CD14-positive monocyte (primary cell): ENCODE data around the gene COA5. TPM values are rescaled to one million over a fixed set of nuclear protein-coding genes. Genes with fewer than 3 reads are reported as not detected.

Source experiments
- DNase-seq, 3 donors: peaks; one replicate each; pipeline ENCODE4 v3.0.0-alpha.2; 2011 to 2022
- H2AFZ ChIP-seq: 2 replicates; pipeline ENCODE4 v1.6.0; 2012; ENCODE audit warnings: mild to moderate bottlenecking, low read depth, low read length, inconsistent platforms; ENCODE audit not compliant: insufficient read depth, poor library complexity, severe bottlenecking
- H3K27ac ChIP-seq, 2 donors: 1 replicate in 1 of 2; 2 replicates in 1 of 2; pipeline ENCODE4 v1.5.1; 2012 to 2013; ENCODE audit warnings: low read length in 2 of 2, control low read depth in 1 of 2, inconsistent platforms in 1 of 2, low read depth in 1 of 2, mild to moderate bottlenecking in 1 of 2
- H3K27me3 ChIP-seq, 2 donors: one replicate each; pipeline versions ENCODE4 v1.6.0 to v1.6.1; 2011 to 2013; ENCODE audit warnings: low read length in 2 of 2; ENCODE audit not compliant: control insufficient read depth in 2 of 2, insufficient read depth in 2 of 2
- H3K36me3 ChIP-seq, 2 donors: replicated peaks in 1 of 2; 1 replicate in 1 of 2; 2 replicates in 1 of 2; pipeline versions ENCODE4 v1.5.1 to v1.6.1; 2012 to 2013; ENCODE audit warnings: low read length in 2 of 2, control low read depth in 1 of 2, inconsistent platforms in 1 of 2, mild to moderate bottlenecking in 1 of 2; ENCODE audit not compliant: insufficient read depth in 2 of 2, control insufficient read depth in 1 of 2
- H3K4me1 ChIP-seq, 2 donors: 1 replicate in 1 of 2; 2 replicates in 1 of 2; pipeline versions ENCODE4 v1.5.1 to v1.6.1; 2012 to 2013; ENCODE audit warnings: low read length in 2 of 2, control low read depth in 1 of 2, inconsistent platforms in 1 of 2, mild to moderate bottlenecking in 1 of 2, moderate library complexity in 1 of 2; ENCODE audit not compliant: insufficient read depth in 2 of 2, control insufficient read depth in 1 of 2
- H3K4me2 ChIP-seq: replicated peaks from 2 replicates; pipeline ENCODE3; 2012; ENCODE audit warnings: low read length, moderate library complexity, mild to moderate bottlenecking; ENCODE audit not compliant: poor library complexity, severe bottlenecking; ENCODE audit errors: extremely low read depth
- H3K4me3 ChIP-seq, 3 experiments: fragments of 200-600 bp in 1 of 3; sonication (generic) in 1 of 3; replicated peaks in 1 of 3; 1 replicate in 2 of 3; 2 replicates in 1 of 3; pipeline ENCODE4 v1.5.1; 2011 to 2013; ENCODE audit warnings: low read length in 3 of 3, mild to moderate bottlenecking in 3 of 3, control low read depth in 2 of 3, low read depth in 2 of 3, inconsistent platforms in 1 of 3, moderate library complexity in 1 of 3
- H3K79me2 ChIP-seq: 2 replicates; pipeline ENCODE4 v1.6.0; 2012; ENCODE audit warnings: mild to moderate bottlenecking, control low read depth, inconsistent platforms, low read length, moderate library complexity; ENCODE audit not compliant: insufficient read depth
- H3K9ac ChIP-seq: 2 replicates; pipeline ENCODE4 v1.6.0; 2017; ENCODE audit warnings: low read length, mild to moderate bottlenecking; ENCODE audit not compliant: insufficient read depth, poor library complexity, severe bottlenecking
- H3K9me3 ChIP-seq, 2 donors: replicated peaks in 1 of 2; 1 replicate in 1 of 2; 2 replicates in 1 of 2; pipeline versions ENCODE4 v1.5.1 to v1.6.1; 2012 to 2013; ENCODE audit warnings: low read length in 2 of 2, control low read depth in 1 of 2; ENCODE audit not compliant: control insufficient read depth in 1 of 2, insufficient read depth in 1 of 2
- H4K20me1 ChIP-seq: 2 replicates; pipeline ENCODE4 v1.6.0; 2012; ENCODE audit warnings: mild to moderate bottlenecking, low read length, control low read depth, moderate library complexity; ENCODE audit not compliant: insufficient read depth
- H3K27ac Mint-ChIP-seq, 7 donors: one replicate each; pipeline ENCODE4 v1.8.0; 2020; ENCODE audit warnings: mild to moderate bottlenecking in 7 of 7, mixed read lengths in 7 of 7, moderate library complexity in 6 of 7, inconsistent platforms in 2 of 7
- H3K27me3 Mint-ChIP-seq, 3 donors: one replicate each; pipeline ENCODE4 v1.8.0; 2021 to 2022; ENCODE audit warnings: low read depth in 3 of 3, mild to moderate bottlenecking in 3 of 3, mixed read lengths in 3 of 3, moderate library complexity in 3 of 3, inconsistent platforms in 1 of 3
- H3K36me3 Mint-ChIP-seq, 2 donors: one replicate each; pipeline ENCODE4 v1.8.0; 2020; ENCODE audit warnings: mixed read lengths in 2 of 2, inconsistent platforms in 1 of 2, mild to moderate bottlenecking in 1 of 2
- H3K4me1 Mint-ChIP-seq: one replicate; pipeline ENCODE4 v1.8.0; 2020; ENCODE audit warnings: mild to moderate bottlenecking, mixed read lengths
- H3K4me3 Mint-ChIP-seq, 2 donors: one replicate each; pipeline ENCODE4 v1.8.0; 2020; ENCODE audit warnings: mild to moderate bottlenecking in 2 of 2, mixed read lengths in 2 of 2, moderate library complexity in 1 of 2
- H3K9me3 Mint-ChIP-seq, 7 donors: one replicate each; pipeline ENCODE4 v1.8.0; 2020 to 2022; ENCODE audit warnings: mixed read lengths in 7 of 7, mild to moderate bottlenecking in 6 of 7, moderate library complexity in 6 of 7, inconsistent platforms in 2 of 7
- CTCF ChIP-seq: fragments of 200-600 bp; IDR thresholded peaks from one replicate; pipeline ENCODE4 v1.8.0; 2022; ENCODE audit warnings: antibody characterized with exemption, mild to moderate bottlenecking
- WGBS: methylation state at CpG from one replicate; pipeline ENCODE4 v1.1.5; 2013; ENCODE audit warnings: missing lambda C conversion rate; ENCODE audit not compliant: insufficient coverage; 5-methylcytosine and 5-hydroxymethylcytosine counted together
- intact Hi-C, 2 donors: fragments of 100-400 bp; cut with micrococcal nuclease; formaldehyde crosslinking; loops; one replicate each; pipeline versions ENCODE4 v1.15.0 to v1.15.1; 2023
- polyA plus RNA-seq, 3 donors: library from polyadenylated mRNA; depleted of rRNA in 1 of 3; unstranded in 2 of 3; stranded (reverse) in 1 of 3; fragments of 300-500 nt in 2 of 3; fragments of >200 nt in 1 of 3; fragmentation: Illumina TruSeq in 2 of 3; gene quantifications; 1 replicate in 2 of 3; 2 replicates in 1 of 3; pipeline ENCODE4 v1.2.3, GENCODE V29; 2012 to 2021

Gene COA5
- polyA plus RNA-seq, 3 donors, result 27.3 to 42.9 (median 39.0) TPM

- Histone ChIP-seq H3K4me2 (peak overlapping the region; percentile 90), H3K4me3 (peak overlapping the region; percentile 70 to 95 (median 95)), H3K4me1 (peaks cover 31 to 33% of the 10 kb centered on the region in 2 donors), H3K9ac (peak overlapping the region; percentile 98), H3K9me3 (no peaks in the 10 kb centered on the region), H3K36me3 (peaks cover 31 to 40% of the 10 kb centered on the region in 2 donors), H2AFZ (peak overlapping the region; percentile 97), H3K27ac (peak overlapping the region; percentile 79 to 99), H4K20me1 (peaks cover 13% of the 10 kb centered on the region), H3K79me2 (peaks cover 57% of the 10 kb centered on the region), H3K27me3 (no peaks in the 10 kb centered on the region)
- Mint-ChIP-seq H3K36me3 (peaks cover 37 to 43% of the 10 kb centered on the region in 2 donors), H3K27me3 (no peaks in the 10 kb centered on the region), H3K4me1 (peaks cover 47% of the 10 kb centered on the region), H3K27ac (peak overlapping the region; percentile 94 to 98 (median 96)), H3K9me3 (no peaks in the 10 kb centered on the region), H3K4me3 (peak overlapping the region; percentile 81 to 98)
- 5% methylated on average over 25 of the region's 29 CpGs for WGBS
- no peak for TF ChIP-seq CTCF
- intact Hi-C loops, result loop anchor here (5.0 to 10.0 kb wide), 4 partner anchors 154 to 728 kb away; partner anchors contain the start of genes EIF5B (in 2 of the 2), TXNDC9 (in 2 of the 2), MITD1 (in 1 of the 2) and MRPL30 (in 1 of the 2)
- peak in 2 of 3 donors; percentile 7 to 16 for DNase-seq
Measured at GRCh38 chr2:98608962-98609604, 771 bp upstream of the COA5 start.

- Histone ChIP-seq H3K79me2 (peaks cover 57% of the 10 kb centered on the region), H3K36me3 (peaks cover 23 to 40% of the 10 kb centered on the region in 2 donors), H2AFZ (peak overlapping the region; percentile 97), H3K4me1 (peaks cover 31 to 33% of the 10 kb centered on the region in 2 donors), H4K20me1 (peaks cover 16% of the 10 kb centered on the region), H3K4me2 (peak overlapping the region; percentile 90), H3K27ac (peak overlapping the region; percentile 79 to 99), H3K27me3 (no peaks in the 10 kb centered on the region), H3K9ac (peak overlapping the region; percentile 98), H3K9me3 (no peaks in the 10 kb centered on the region), H3K4me3 (peak overlapping the region; percentile 70 to 95 (median 95))
- Mint-ChIP-seq H3K9me3 (no peaks in the 10 kb centered on the region), H3K27me3 (no peaks in the 10 kb centered on the region), H3K36me3 (peaks cover 34 to 45% of the 10 kb centered on the region in 2 donors), H3K27ac (peak overlapping the region; percentile 94 to 98 (median 96)), H3K4me1 (peaks cover 47% of the 10 kb centered on the region), H3K4me3 (peak overlapping the region; percentile 81 to 98)
- TF ChIP-seq CTCF, result no peak
- WGBS, result 3% methylated on average over 5 of the region's 7 CpGs
- intact Hi-C loops, result loop anchor here (5.0 to 10.0 kb wide), 4 partner anchors 153 to 730 kb away; partner anchors contain the start of genes EIF5B (in 2 of the 2), TXNDC9 (in 2 of the 2), MITD1 (in 1 of the 2) and MRPL30 (in 1 of the 2)
- DNase-seq, result peak in 2 of 3 donors; percentile 11
Measured at GRCh38 chr2:98607741-98608115, 584 bp downstream of the COA5 start.
